SH-SY5Y (cell line): ENCODE measurements around the gene TAC4.

ENCODE experiments used
- GATA2 ChIP-seq: IDR thresholded peaks from 2 replicates; pipeline ENCODE4 v1.6.1; 2011; ENCODE audit warnings: mild to moderate bottlenecking, low read depth, low read length
- GATA3 ChIP-seq: IDR thresholded peaks from 2 replicates; pipeline ENCODE4 v1.6.1; 2011; ENCODE audit warnings: low read depth, mild to moderate bottlenecking, low read length, moderate library complexity

DNA sequence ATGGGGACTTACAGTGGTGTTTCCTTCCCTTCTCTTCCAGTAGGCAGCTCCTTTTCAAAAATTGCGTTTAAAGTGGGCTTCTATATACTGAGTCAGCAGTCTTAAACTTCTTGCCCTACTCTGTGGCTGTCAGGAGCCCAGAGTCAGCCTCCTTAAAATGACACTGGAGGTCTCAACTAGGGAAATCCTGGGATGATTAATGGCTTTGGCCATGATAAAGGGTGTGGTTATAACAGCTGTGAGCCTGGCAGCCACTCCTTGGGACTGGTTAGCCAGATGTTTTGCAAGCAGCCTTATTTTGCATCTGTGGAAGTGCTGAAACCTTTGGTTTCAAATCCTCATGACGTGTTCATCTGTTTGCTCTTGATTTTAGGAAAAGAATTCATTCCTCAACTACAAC, 25.0 kb downstream of the TAC4 start:
- TF ChIP-seq GATA2 (no peak), GATA3 (no peak)
